ENCODE measurements around the gene RAB44.

The RAB44 gene

DNA sequence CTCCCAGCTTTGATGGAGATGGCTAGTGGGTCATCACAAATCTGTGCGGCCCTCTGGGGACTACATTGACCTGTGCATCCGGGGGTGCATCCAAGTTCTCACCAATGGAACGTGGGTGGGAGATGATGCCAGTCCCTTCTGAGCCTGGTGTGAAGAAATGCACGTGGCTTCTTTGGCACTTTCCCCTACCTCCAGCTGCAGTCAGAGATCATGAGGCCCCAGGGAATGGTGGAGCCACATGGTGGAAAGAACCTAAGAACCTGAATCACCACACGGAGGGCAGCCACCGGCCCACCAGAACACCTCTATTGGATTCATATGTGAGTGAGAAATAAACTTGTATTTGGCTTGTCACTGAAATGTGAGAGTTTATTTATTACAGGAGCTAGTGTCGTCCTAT, 29.0 kb upstream of the RAB44 start:
- DNase-seq = no peak

GRCh38 chr6:36669002-36669401, 28.6 kb upstream of the RAB44 start:
- DNase-seq = no peak

- DNase-seq = no peak
Observed at GRCh38 chr6:36670271-36670670, 27.4 kb upstream of the RAB44 start.

- DNase-seq = no peak
Observed at GRCh38 chr6:36671687-36672375, 25.8 kb upstream of the RAB44 start.

GRCh38 chr6:36673882-36674281, 23.7 kb upstream of the RAB44 start:
- no peak for DNase-seq

DNA sequence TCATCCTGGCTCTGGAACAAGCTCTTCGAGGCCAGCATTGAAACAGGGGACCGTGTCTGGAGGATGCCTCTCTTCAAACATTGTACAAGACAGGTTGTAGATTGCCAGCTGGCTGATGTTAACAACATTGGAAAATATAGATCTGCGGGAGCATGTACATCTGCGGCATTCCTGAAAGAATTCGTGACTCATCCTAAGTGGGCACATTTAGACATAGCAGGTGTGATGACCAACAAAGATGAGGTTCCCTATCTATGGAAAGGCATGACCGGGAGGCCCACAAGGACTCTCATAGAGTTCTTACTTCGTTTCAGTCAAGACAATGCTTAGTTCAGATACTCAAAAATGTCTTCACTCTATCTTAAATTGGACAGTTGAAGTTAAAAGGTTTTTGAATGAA, 22.7 kb upstream of the RAB44 start:
- no peak for DNase-seq

- no peak for DNase-seq
Observed at GRCh38 chr6:36676141-36677058, 21.2 kb upstream of the RAB44 start.

DNA sequence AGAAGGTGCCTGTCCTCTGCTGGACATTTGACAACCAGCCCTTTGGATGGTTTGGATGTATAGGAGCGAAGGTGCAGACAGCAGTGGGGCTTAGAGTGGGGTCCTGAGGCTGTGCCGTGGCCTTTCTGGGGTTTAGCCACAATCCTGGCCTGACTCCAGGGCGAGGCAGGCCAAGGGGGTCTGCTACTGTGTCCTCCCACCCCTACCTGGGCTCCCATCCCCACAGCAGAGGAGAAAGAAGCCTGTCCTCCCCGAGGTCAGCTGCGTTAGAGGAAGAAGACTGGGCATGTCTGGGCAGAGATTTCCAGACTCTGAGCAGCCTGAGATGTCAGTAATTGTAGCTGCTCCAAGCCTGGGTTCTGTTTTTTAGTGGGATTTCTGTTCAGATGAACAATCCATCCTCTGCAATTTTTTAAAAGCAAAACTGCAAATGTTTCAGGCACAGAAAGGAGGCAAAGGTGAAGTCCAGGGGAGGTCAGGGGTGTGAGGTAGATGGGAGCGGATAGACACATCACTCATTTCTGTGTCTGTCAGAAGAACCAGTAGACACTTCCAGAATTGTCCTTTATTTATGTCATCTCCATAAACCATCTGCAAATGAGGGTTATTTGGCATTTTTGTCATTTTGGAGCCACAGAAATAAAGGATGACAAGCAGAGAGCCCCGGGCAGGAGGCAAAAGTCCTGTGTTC, 20.4 kb upstream of the RAB44 start:
- no peak for DNase-seq

DNA sequence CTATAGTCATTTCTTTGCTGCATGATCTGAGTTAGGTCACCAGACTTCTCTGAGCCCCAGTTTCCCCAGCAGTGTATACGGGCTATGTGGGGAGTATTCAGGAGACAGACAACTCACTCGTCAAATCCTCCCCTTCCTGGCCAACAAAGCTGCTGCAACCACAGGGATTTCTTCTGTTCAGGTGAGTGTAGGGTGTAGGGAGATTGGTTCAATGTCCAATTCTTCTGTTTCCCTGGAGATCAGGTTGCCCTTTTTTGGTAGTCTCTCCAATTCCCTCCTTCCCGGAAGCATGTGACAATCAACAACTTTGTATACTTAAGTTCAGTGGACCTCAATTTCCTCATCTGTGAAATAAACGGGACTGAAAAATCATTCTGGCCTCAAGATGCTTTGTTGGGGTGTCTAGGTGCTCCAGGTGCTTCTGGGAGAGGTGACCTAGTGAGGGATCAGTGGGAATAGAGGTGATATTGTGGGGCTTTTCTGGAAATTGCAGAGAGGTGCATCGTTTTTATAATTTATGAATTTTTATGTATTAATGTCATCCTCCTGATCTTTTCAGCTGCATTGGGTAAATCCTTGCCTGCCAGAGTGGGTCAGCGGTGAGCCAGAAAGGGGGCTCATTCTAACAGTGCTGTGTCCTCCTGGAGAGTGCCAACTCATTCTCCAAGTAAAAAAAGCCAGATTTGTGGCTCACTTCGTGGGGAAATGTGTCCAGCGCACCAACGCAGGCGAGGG, 19.7 kb upstream of the RAB44 start:
- DNase-seq = no peak

DNA sequence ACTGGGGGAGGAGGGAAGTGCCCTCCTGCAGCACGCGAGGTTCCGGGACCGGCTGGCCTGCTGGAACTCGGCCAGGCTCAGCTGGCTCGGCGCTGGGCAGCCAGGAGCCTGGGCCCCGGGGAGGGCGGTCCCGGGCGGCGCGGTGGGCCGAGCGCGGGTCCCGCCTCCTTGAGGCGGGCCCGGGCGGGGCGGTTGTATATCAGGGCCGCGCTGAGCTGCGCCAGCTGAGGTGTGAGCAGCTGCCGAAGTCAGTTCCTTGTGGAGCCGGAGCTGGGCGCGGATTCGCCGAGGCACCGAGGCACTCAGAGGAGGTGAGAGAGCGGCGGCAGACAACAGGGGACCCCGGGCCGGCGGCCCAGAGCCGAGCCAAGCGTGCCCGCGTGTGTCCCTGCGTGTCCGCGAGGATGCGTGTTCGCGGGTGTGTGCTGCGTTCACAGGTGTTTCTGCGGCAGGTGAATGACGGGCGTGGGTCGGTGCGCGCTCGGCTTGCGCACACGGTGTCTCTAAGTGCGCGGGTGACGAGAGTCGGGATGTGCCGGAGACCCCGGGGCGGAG, 19.1 kb upstream of the RAB44 start, which contains the start of gene CDKN1A:
CDKN1A (plus strand) TSS at position 227 of the 555 bp plus-strand sequence. CDS start 5,388 bp downstream, outside the sequence.
- DNase-seq = peak; percentile 83

- DNase-seq = peak; percentile 27
Observed at GRCh38 chr6:36679043-36679833, 18.4 kb upstream of the RAB44 start.

- DNase-seq = peak; percentile 75
Observed at GRCh38 chr6:36682328-36683144, 15.1 kb upstream of the RAB44 start.

DNA sequence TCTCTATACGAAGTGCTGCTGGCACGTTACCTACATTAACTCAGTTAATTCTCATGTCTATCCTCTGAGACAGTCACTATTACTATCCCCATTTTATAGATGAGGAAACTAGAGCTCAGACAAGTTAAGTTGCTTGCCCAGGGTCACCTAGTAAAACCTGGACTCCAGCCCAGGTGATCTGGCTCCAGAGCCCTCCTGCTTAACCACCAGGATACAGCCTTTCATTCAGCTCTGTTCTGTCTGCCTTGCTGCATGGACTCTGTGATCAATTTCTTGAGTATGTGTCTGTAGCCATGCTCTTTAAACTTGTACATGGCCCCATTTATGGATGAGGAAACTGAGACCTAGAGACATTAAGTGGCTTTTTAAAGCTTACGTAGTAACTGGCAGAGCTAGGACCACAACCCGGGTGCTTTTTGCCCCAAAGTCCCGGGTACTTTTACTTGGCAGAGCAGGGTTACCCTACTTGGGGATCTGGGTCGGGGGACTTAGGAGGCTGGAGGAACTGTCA, 14.4 kb upstream of the RAB44 start:
- DNase-seq = no peak

DNA sequence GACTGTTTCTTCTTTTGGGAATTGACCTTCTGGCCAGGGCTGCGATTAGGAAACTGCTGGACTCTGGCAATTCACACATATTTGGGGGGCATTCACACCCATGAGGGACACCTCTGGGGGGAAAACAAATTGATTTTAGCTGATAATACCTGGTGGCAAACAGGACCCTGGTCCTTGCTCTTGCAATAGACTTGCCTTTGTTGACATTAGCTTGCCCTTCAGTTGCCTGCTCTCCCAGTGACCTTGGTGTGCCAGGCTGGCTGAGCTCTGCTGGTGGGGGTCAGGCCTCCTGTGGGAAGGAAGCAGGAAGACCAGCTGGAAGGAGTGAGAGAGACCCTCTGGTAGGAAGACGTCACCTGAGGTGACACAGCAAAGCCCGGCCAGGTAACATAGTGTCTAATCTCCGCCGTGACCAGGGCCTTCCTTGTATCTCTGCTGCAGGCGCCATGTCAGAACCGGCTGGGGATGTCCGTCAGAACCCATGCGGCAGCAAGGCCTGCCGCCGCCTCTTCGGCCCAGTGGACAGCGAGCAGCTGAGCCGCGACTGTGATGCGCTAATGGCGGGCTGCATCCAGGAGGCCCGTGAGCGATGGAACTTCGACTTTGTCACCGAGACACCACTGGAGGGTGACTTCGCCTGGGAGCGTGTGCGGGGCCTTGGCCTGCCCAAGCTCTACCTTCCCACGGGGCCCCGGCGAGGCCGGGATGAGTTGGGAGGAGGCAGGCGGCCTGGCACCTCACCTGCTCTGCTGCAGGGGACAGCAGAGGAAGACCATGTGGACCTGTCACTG, 13.8 kb upstream of the RAB44 start:
- DNase-seq = no peak

DNA sequence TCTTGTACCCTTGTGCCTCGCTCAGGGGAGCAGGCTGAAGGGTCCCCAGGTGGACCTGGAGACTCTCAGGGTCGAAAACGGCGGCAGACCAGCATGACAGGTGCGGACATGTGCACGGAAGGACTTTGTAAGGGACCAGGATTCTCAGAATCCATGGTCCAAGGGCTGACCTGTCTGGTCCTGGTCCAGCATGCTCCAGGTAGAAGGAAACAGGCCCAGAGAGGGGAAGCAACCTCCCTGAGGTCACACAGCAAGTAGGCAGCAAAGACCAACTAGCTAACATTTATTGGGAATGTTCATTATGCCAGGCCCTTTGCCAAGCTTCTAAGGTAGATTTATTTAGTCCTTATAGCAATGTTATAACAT, 13.2 kb upstream of the RAB44 start:
- no peak for DNase-seq

- no peak for DNase-seq
Observed at GRCh38 chr6:36685166-36685924, 12.3 kb upstream of the RAB44 start.

- DNase-seq = no peak
Observed at GRCh38 chr6:36685926-36686667, 11.5 kb upstream of the RAB44 start.
